GM19099 (cell line): ENCODE measurements around the gene TNPO3.

Experiments used
- POLR2A ChIP-seq: IDR thresholded peaks from 3 replicates; pipeline ENCODE4 v1.6.1; 2011; ENCODE audit warnings: low read depth; ENCODE audit not compliant: insufficient read length; ENCODE audit errors: extremely low read depth

Gene TNPO3

GRCh38 chr7:129078455-129078854 is 23.5 kb upstream of the TNPO3 start:
- no peak for TF ChIP-seq POLR2A

- TF ChIP-seq POLR2A: no peak
These were observed 22.0 kb upstream of the TNPO3 start for GRCh38 chr7:129076886-129077285.

GRCh38 chr7:129074994-129075393 is 20.1 kb upstream of the TNPO3 start:
- no peak for TF ChIP-seq POLR2A

GRCh38 chr7:129074361-129074871 is 19.5 kb upstream of the TNPO3 start:
- TF ChIP-seq POLR2A: no peak

GRCh38 chr7:129073738-129074137 is 18.8 kb upstream of the TNPO3 start:
- no peak for TF ChIP-seq POLR2A

GRCh38 chr7:129073204-129073603 is 18.3 kb upstream of the TNPO3 start:
- no peak for TF ChIP-seq POLR2A

GRCh38 chr7:129072479-129073011 is 17.6 kb upstream of the TNPO3 start:
- TF ChIP-seq POLR2A: no peak

- no peak for TF ChIP-seq POLR2A
These were observed 14.1 kb upstream of the TNPO3 start for GRCh38 chr7:129069021-129069420.

GRCh38 chr7:129067943-129068548 is 13.1 kb upstream of the TNPO3 start:
- no peak for TF ChIP-seq POLR2A

- peak; percentile 32 for TF ChIP-seq POLR2A
These were observed 11.6 kb upstream of the TNPO3 start for GRCh38 chr7:129066290-129067131.

GRCh38 chr7:129055861-129056464 is 1.1 kb upstream of the TNPO3 start:
- no peak for TF ChIP-seq POLR2A

- TF ChIP-seq POLR2A: no peak
These were observed 444 bp upstream of the TNPO3 start for GRCh38 chr7:129055294-129055816.

- no peak for TF ChIP-seq POLR2A
These were observed 923 bp downstream of the TNPO3 start for GRCh38 chr7:129053938-129054437.

- no peak for TF ChIP-seq POLR2A
These were observed 2.5 kb downstream of the TNPO3 start for GRCh38 chr7:129052441-129052840.

- TF ChIP-seq POLR2A: no peak
These were observed 7.2 kb downstream of the TNPO3 start for GRCh38 chr7:129047761-129048160.
